Brain pericyte (primary cell): Measurements from ENCODE around the gene ERFL.

ENCODE experiments used
- DNase-seq: peaks from one replicate; pipeline ENCODE4 v3.0.0-alpha.2; 2012; ENCODE audit warnings: low read depth, low spot score

The ERFL gene

GRCh38 chr19:41913538-41914423, 14.5 kb downstream of the ERFL start:
- no peak for DNase-seq

- DNase-seq: no peak
These were observed 15.2 kb downstream of the ERFL start for GRCh38 chr19:41912899-41913537.

- DNase-seq: no peak
These were observed 16.1 kb downstream of the ERFL start for GRCh38 chr19:41911889-41912731.

GRCh38 chr19:41910992-41911888, 17.0 kb downstream of the ERFL start:
- no peak for DNase-seq

GRCh38 chr19:41910240-41910991, 17.8 kb downstream of the ERFL start:
- DNase-seq: no peak

- no peak for DNase-seq
These were observed 18.5 kb downstream of the ERFL start for GRCh38 chr19:41909706-41910105.

GRCh38 chr19:41908724-41909464, 19.4 kb downstream of the ERFL start:
- no peak for DNase-seq

- no peak for DNase-seq
These were observed 20.1 kb downstream of the ERFL start for GRCh38 chr19:41907994-41908615.

GRCh38 chr19:41906916-41907680, 21.2 kb downstream of the ERFL start:
- no peak for DNase-seq

GRCh38 chr19:41906271-41906670, 22.0 kb downstream of the ERFL start:
- no peak for DNase-seq

- no peak for DNase-seq
These were observed 22.8 kb downstream of the ERFL start for GRCh38 chr19:41905273-41906002.

- no peak for DNase-seq
These were observed 24.0 kb downstream of the ERFL start for GRCh38 chr19:41904118-41904870.

GRCh38 chr19:41903193-41903953, 24.9 kb downstream of the ERFL start:
- DNase-seq: no peak

GRCh38 chr19:41902594-41902993, 25.7 kb downstream of the ERFL start:
- no peak for DNase-seq

GRCh38 chr19:41901707-41902360, 26.4 kb downstream of the ERFL start:
- DNase-seq: no peak

- no peak for DNase-seq
These were observed 30.0 kb downstream of the ERFL start for GRCh38 chr19:41898235-41898634.
